8988T (cell line): Measurements from ENCODE around the gene SEM1.
"Not testable (repeated sequence)": the region's sequence is repeated elsewhere in the genome, so short reads cannot be mapped to it uniquely, and the experiment has no call there.

Experiments
- DNase-seq: peaks from one replicate; pipeline ENCODE4 v3.0.0; 2011

The SEM1 gene

GRCh38 chr7:96709381-96710228 lies at the start of gene SEM1:
SEM1 (minus strand) TSS chr7:96709846; CDS start chr7:96709763, 83 bp downstream.
- peak; percentile 8 for DNase-seq

- not testable (repeated sequence) for DNase-seq
These were observed 48.2 kb upstream of the SEM1 start for GRCh38 chr7:96757880-96758279.

GRCh38 chr7:96747418-96747940 lies 37.8 kb upstream of the SEM1 start:
- no peak for DNase-seq

- DNase-seq, result no peak
These were observed 30.5 kb upstream of the SEM1 start for GRCh38 chr7:96740130-96740529.

GRCh38 chr7:96739609-96740008 lies 30.0 kb upstream of the SEM1 start:
- DNase-seq, result no peak

GRCh38 chr7:96739167-96739566 lies 29.5 kb upstream of the SEM1 start:
- DNase-seq, result no peak

- DNase-seq, result no peak
These were observed 29.1 kb upstream of the SEM1 start for GRCh38 chr7:96738705-96739104.

- no peak for DNase-seq
These were observed 28.0 kb upstream of the SEM1 start for GRCh38 chr7:96737545-96738050.

GRCh38 chr7:96734343-96734742 lies 24.7 kb upstream of the SEM1 start:
- DNase-seq, result no peak

GRCh38 chr7:96729820-96730219 lies 20.2 kb upstream of the SEM1 start:
- no peak for DNase-seq

GRCh38 chr7:96728139-96728538 lies 18.5 kb upstream of the SEM1 start:
- no peak for DNase-seq

- no peak for DNase-seq
These were observed 18.0 kb upstream of the SEM1 start for GRCh38 chr7:96727534-96728088.

GRCh38 chr7:96723622-96724021 lies 14.0 kb upstream of the SEM1 start:
- DNase-seq, result no peak

GRCh38 chr7:96722928-96723327 lies 13.3 kb upstream of the SEM1 start:
- not testable (repeated sequence) for DNase-seq

GRCh38 chr7:96720843-96721242 lies 11.2 kb upstream of the SEM1 start:
- no peak for DNase-seq

GRCh38 chr7:96719164-96719563 lies 9.5 kb upstream of the SEM1 start:
- DNase-seq, result no peak

- DNase-seq, result no peak
These were observed 8.7 kb upstream of the SEM1 start for GRCh38 chr7:96718107-96719003.

- DNase-seq, result no peak
These were observed 3.4 kb upstream of the SEM1 start for GRCh38 chr7:96713037-96713436.

- no peak for DNase-seq
These were observed 898 bp upstream of the SEM1 start for GRCh38 chr7:96710544-96710943.

- DNase-seq, result no peak
These were observed 774 bp downstream of the SEM1 start for GRCh38 chr7:96708872-96709271.

GRCh38 chr7:96707901-96708774 lies 1.5 kb downstream of the SEM1 start:
- no peak for DNase-seq

- DNase-seq, result no peak
These were observed 8.4 kb downstream of the SEM1 start for GRCh38 chr7:96701258-96701657.
